ENCODE data around the gene TBX21.

The TBX21 gene

DNA sequence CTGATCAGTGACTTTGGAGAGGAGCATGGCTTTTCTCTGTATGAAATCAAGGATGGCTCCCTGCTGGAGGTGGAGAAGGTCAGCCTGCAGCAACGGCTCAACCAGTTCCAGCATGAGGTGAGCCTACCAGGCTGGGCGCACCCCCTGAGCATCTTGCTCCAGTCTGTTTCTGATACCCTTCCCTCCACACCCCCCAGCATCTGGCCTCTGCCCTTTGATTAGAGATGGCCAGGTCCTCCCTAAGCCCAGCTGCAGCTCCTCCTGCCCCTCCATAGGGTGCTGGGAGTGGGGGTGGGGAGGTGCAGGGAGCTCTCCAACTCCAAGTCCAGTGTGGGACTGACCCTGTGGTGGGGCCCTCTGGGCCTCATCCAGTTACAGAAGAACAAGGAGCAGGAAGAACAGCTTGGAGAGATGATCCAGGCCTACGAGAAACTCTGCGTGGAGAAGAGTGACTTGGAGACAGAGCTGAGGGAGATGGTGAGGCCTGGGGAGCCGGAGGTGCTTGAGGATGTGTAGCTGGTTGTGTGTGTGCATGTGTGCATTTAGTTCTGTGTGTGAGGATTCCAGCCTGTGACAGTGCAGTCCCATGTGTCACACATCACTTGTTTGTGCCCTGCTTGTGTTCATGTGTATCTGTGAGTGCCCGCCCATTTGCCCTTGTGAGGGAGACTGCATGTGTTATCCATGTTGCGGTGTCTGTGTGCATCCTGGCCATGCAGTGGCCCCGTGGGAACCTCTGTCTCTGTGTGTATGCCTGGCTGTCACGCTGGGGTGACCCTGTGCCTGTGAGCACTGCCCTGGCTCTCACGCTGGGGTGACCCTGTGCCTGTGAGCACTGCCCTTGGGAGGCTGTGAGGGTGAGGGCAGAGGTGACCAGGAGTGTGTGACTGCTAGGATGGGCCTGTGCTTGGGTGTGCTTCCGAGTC is 36.1 kb upstream of the TBX21 start:
- H3K27me3 ChIP-seq: no peaks in the 10 kb centered on the region
- peak overlapping the region; percentile 91 to 100 (median 96) for H3K4me2 ChIP-seq
- peaks cover 12 to 61% (median 38%) of the 10 kb centered on the region in 11 experiments; a peak in 20 of 22 replicates for H4K20me1 ChIP-seq
- TF ChIP-seq Cebpa-rat (IDR thresholded peaks at IDR 0.05): no peak
- H3K4me1 ChIP-seq: peaks cover 60 to 89% (median 84%) of the 10 kb centered on the region in 10 experiments
- no peaks in the 10 kb centered on the region for H3K9me3 ChIP-seq (replicated peaks in 1 of 11)
- peaks cover 6 to 41% (median 28%) of the 10 kb centered on the region in 11 experiments; a peak in 21 of 22 replicates for H3K36me3 ChIP-seq
- H3K27ac ChIP-seq: peak overlapping the region in 8 of 11 experiments; percentile 83 to 96 (median 92); a peak in 13 of 22 replicates
- peak overlapping the region; percentile 17 to 96 (median 90); a peak in 20 of 22 replicates for H3K9ac ChIP-seq
- peak overlapping the region in 9 of 10 experiments; percentile 65 to 89 (median 75); a peak in 17 of 20 replicates for H3K4me3 ChIP-seq

DNA sequence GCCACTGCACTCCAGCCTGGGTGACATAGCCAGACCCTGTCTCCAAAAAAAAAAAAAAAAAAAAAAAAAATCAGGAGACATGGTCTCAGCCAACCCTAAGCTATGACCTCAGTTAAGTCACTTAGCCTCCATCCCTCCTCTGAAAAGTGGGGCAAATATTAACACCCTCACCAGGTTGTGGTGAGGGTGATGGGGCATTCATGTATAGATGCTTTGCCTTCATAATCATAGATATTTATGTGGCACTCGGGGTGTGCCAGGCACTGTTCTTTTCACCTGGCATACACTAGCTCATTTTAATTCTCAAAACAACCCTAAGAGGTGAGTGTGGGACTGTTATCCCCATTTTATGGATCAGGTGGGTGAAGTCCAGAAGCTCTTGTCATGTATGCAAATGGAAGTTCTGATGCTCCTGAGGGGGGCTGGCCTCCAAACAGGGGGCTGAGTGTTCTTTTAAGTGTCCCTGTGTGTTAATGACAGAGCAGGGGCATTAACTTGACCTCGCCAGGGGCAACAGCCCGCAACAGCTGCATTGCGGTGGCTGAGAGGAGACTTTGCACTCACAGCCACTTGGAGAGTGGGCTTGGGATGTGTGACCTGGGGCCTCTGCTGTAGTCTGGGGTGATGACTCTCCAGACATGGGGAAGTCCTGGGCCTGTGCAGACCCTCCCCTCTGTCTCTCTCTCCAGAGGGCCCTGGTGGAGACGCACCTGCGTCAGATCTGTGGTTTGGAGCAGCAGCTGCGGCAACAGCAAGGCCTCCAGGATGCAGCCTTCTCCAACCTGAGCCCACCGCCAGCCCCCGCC is 34.9 kb upstream of the TBX21 start:
- Histone ChIP-seq H4K20me1 (peaks cover 12 to 67% (median 39%) of the 10 kb centered on the region in 11 experiments; a peak in 20 of 22 replicates), H3K27ac (no peak overlapping the region), H3K27me3 (no peaks in the 10 kb centered on the region), H3K9ac (peak overlapping the region in 9 of 11 experiments; percentile 15 to 95 (median 90); a peak in 11 of 22 replicates), H3K4me3 (peak overlapping the region in 6 of 10 experiments; percentile 74 to 89 (median 75); a peak in 10 of 20 replicates), H3K4me1 (peaks cover 60 to 89% (median 84%) of the 10 kb centered on the region in 10 experiments), H3K4me2 (peak overlapping the region; percentile 5 to 100 (median 96); a peak in 21 of 22 replicates), H3K9me3 (replicated peaks in 1 of 11) (no peaks in the 10 kb centered on the region), H3K36me3 (peaks cover 6 to 41% (median 28%) of the 10 kb centered on the region in 11 experiments; a peak in 21 of 22 replicates)
- TF ChIP-seq Cebpa-rat (IDR thresholded peaks at IDR 0.05): no peak

- peaks cover 6 to 41% (median 28%) of the 10 kb centered on the region in 11 experiments; a peak in 21 of 22 replicates for H3K36me3 ChIP-seq
- no peaks in the 10 kb centered on the region for H3K9me3 ChIP-seq (replicated peaks in 1 of 11)
- peaks cover 12 to 76% (median 45%) of the 10 kb centered on the region in 11 experiments; a peak in 20 of 22 replicates for H4K20me1 ChIP-seq
- H3K4me3 ChIP-seq: peak overlapping the region in 4 of 10 experiments; percentile 28 to 89 (median 54); a peak in 7 of 20 replicates
- H3K27ac ChIP-seq: peak overlapping the region in 1 of 11 experiments; percentile 37; a peak in 2 of 22 replicates
- peaks cover 65 to 91% (median 87%) of the 10 kb centered on the region in 10 experiments for H3K4me1 ChIP-seq
- TF ChIP-seq Cebpa-rat (IDR thresholded peaks at IDR 0.05): no peak
- no peaks in the 10 kb centered on the region for H3K27me3 ChIP-seq
- peak overlapping the region in 7 of 11 experiments; percentile 1 to 93 (median 47); a peak in 7 of 22 replicates for H3K9ac ChIP-seq
- H3K4me2 ChIP-seq: peak overlapping the region; percentile 5 to 100 (median 96); a peak in 20 of 22 replicates
Measured at GRCh38 chr17:47698749-47699535, 34.1 kb upstream of the TBX21 start.

DNA sequence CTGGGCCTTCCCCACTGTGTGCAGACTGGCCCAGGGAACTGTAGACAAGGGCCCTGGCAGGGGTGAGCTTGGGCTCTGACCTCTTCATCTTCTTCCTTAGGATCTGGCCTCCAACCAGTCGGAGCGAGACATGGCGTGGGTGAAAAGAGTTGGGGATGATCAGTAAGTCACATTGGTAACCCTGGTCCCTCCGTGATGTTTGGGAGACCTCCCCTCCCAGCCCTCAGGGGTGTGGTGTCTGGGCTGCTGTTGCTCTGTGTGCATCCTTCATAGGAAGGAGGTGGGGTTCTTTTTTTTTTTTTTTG is 33.5 kb upstream of the TBX21 start:
- H3K36me3 ChIP-seq: peaks cover 6 to 41% (median 28%) of the 10 kb centered on the region in 11 experiments; a peak in 21 of 22 replicates
- H3K4me3 ChIP-seq: peak overlapping the region in 1 of 10 experiments; percentile 25; a peak in 1 of 20 replicates
- peaks cover 16 to 81% (median 50%) of the 10 kb centered on the region in 11 experiments; a peak in 20 of 22 replicates for H4K20me1 ChIP-seq
- peaks cover 70 to 97% (median 92%) of the 10 kb centered on the region in 10 experiments for H3K4me1 ChIP-seq
- H3K9me3 ChIP-seq (replicated peaks in 1 of 11): no peaks in the 10 kb centered on the region
- peak overlapping the region in 9 of 11 experiments; percentile 38 to 100 (median 98); a peak in 18 of 22 replicates for H3K4me2 ChIP-seq
- TF ChIP-seq Cebpa-rat (IDR thresholded peaks at IDR 0.05): no peak
- H3K27ac ChIP-seq: peak overlapping the region in 1 of 11 experiments; percentile 37; a peak in 2 of 22 replicates
- H3K27me3 ChIP-seq: no peaks in the 10 kb centered on the region
- H3K9ac ChIP-seq: 0 out of 22 replicates have a peak overlapping the region, but pooled peaks of 3 of the 11 experiments have one; percentile 1 to 28 (median 11)

DNA sequence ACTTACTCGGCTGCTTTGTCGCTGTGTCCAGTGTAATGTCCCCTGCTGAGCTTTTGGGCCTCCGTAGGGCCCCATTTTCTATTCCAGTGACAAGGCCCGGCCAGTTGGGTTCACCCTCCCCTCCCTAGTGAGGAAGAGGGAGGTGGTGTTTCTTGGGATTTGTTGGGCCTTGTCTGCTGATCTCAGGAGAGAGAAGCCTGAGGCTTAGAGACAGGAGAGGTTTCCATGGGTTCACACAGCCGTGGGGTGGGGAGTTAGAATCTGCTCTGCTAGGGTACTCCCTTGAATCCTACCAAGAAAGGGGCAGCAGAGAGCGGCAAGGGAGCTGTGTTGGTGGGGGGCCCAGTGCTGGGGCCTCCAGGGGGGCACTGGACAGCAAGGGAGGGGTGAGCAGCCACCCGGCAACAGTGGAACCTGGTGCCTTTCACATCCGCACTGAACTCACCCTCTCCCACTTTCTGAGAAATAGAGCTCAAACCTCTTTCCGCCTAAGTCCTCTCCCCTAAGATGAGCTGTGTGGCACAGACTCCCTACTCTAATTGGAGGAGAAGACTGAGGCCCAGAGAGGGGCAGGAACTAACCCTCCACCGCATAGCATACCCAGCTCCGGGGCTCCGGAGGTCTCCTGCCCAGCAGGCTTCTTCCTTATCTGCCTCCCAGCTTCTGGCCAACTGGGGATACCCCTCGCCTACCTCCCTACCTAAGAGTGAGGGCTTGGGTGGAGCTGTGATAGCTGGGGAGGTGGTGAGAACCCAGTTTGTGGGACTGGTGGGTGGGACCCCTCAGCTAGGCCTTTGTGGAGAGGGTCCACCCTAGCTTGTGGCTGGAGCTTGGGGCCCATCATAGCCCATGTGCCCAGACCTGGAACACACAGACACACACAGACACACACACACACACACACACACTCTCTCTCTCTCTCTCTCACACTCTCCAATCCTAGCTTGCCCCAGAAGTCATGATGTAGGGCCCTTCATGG is 32.3 kb upstream of the TBX21 start:
- Histone ChIP-seq H3K9me3 (replicated peaks in 1 of 11) (no peaks in the 10 kb centered on the region), H3K36me3 (peaks cover 6 to 49% (median 28%) of the 10 kb centered on the region in 11 experiments; a peak in 21 of 22 replicates), H3K4me1 (peaks cover 76 to 100% (median 99%) of the 10 kb centered on the region in 10 experiments), H3K4me3 (peak overlapping the region in 1 of 10 experiments; percentile 2; a peak in 1 of 20 replicates), H3K9ac (peak overlapping the region in 10 of 11 experiments; percentile 2 to 64 (median 32); a peak in 9 of 22 replicates), H3K27ac (peak overlapping the region in 5 of 11 experiments; percentile 33 to 71 (median 68); a peak in 10 of 22 replicates), H3K27me3 (no peaks in the 10 kb centered on the region), H4K20me1 (peaks cover 28 to 93% (median 48%) of the 10 kb centered on the region in 11 experiments; a peak in 20 of 22 replicates), H3K4me2 (peak overlapping the region; percentile 89 to 100 (median 93))
- TF ChIP-seq Cebpa-rat (IDR thresholded peaks at IDR 0.05): no peak

DNA sequence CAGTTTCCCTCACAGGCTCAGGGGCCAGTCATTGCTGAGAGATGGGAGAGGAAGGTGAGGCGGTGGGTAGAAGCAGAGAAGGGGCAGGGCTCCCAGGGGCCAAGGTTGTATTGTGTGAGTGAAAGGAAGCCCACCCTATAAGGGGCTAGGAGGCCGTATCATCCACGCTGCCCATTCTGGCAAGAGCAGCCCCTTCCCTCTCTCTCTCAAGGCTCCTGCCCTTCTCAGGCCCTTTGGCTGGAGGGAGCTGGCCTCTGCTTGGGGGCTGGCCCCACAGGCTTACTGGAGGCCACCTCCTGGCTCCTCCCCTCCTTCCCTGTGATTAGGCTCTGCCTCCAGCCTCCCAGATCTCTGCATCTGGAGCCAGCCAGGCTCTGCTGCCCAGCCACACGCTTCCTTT is 31.4 kb upstream of the TBX21 start:
- Histone ChIP-seq H3K4me3 (peak overlapping the region in 2 of 10 experiments; percentile 2 to 10; a peak in 2 of 20 replicates), H3K4me1 (peaks cover 76 to 100% (median 99%) of the 10 kb centered on the region in 10 experiments), H3K9me3 (replicated peaks in 1 of 11) (no peaks in the 10 kb centered on the region), H3K9ac (peak overlapping the region in 10 of 11 experiments; percentile 18 to 64 (median 54); a peak in 17 of 22 replicates), H4K20me1 (peaks cover 30 to 94% (median 49%) of the 10 kb centered on the region in 11 experiments; a peak in 20 of 22 replicates), H3K4me2 (peak overlapping the region; percentile 89 to 100 (median 93)), H3K36me3 (peaks cover 6 to 50% (median 29%) of the 10 kb centered on the region in 11 experiments; a peak in 21 of 22 replicates), H3K27me3 (no peaks in the 10 kb centered on the region), H3K27ac (peak overlapping the region in 8 of 11 experiments; percentile 3 to 71 (median 50); a peak in 11 of 22 replicates)
- TF ChIP-seq Cebpa-rat (IDR thresholded peaks at IDR 0.05): no peak

Measured in BLaER1 treated with 17β-estradiol and CSF1 and Interleukin-3, amounts not matched to agents 10 nM and 100 nM (cell line).